GM18502 (cell line): Measurements from ENCODE around the gene COPG2.
"Not testable (repeated sequence)": the region's sequence is repeated elsewhere in the genome, so short reads cannot be mapped to it uniquely, and the experiment has no call there.

Source experiments
- ATAC-seq: cut with Tn5 transposase; IDR thresholded peaks from one replicate; pipeline ENCODE4 v1.9.1; 2021; ENCODE audit warnings: mild to moderate bottlenecking; ENCODE audit not compliant: unreplicated experiment, poor library complexity

The COPG2 gene

GRCh38 chr7:130668258-130669084, at the start of gene COPG2:
Gene COPG2 (minus strand): TSS chr7:130668748. CDS start chr7:130668668, 80 bp downstream.
- ATAC-seq: peak; percentile 96

GRCh38 chr7:130712416-130712815, 43.9 kb upstream of the COPG2 start:
- no peak for ATAC-seq

- ATAC-seq: no peak
Measured at GRCh38 chr7:130708766-130709165, 40.2 kb upstream of the COPG2 start.

GRCh38 chr7:130708001-130708400, 39.5 kb upstream of the COPG2 start:
- no peak for ATAC-seq

- ATAC-seq: no peak
Measured at GRCh38 chr7:130703851-130704250, 35.3 kb upstream of the COPG2 start.

- ATAC-seq: no peak
Measured at GRCh38 chr7:130701650-130702049, 33.1 kb upstream of the COPG2 start.

- ATAC-seq: no peak
Measured at GRCh38 chr7:130700760-130701159, 32.2 kb upstream of the COPG2 start.

GRCh38 chr7:130699686-130700085, 31.1 kb upstream of the COPG2 start:
- no peak for ATAC-seq

- no peak for ATAC-seq
Measured at GRCh38 chr7:130697820-130698219, 29.3 kb upstream of the COPG2 start.

GRCh38 chr7:130695840-130696239, 27.3 kb upstream of the COPG2 start:
- ATAC-seq: no peak

GRCh38 chr7:130692396-130692795, 23.8 kb upstream of the COPG2 start:
- ATAC-seq: not testable (repeated sequence)

- no peak for ATAC-seq
Measured at GRCh38 chr7:130689683-130690082, 21.1 kb upstream of the COPG2 start.

- ATAC-seq: no peak
Measured at GRCh38 chr7:130683026-130683425, 14.5 kb upstream of the COPG2 start.

GRCh38 chr7:130674456-130674855, 5.9 kb upstream of the COPG2 start:
- ATAC-seq: no peak

- no peak for ATAC-seq
Measured at GRCh38 chr7:130673066-130673465, 4.5 kb upstream of the COPG2 start.

GRCh38 chr7:130672146-130672545, 3.6 kb upstream of the COPG2 start:
- ATAC-seq: no peak

- peak; percentile 15 for ATAC-seq
Measured at GRCh38 chr7:130669085-130669700, 645 bp upstream of the COPG2 start.

- peak; percentile 1 for ATAC-seq
Measured at GRCh38 chr7:130667593-130668257, 823 bp downstream of the COPG2 start.

- no peak for ATAC-seq
Measured at GRCh38 chr7:130662426-130662825, 6.1 kb downstream of the COPG2 start.

- no peak for ATAC-seq
Measured at GRCh38 chr7:130655286-130655685, 13.3 kb downstream of the COPG2 start.

- no peak for ATAC-seq
Measured at GRCh38 chr7:130654850-130655249, 13.7 kb downstream of the COPG2 start.
